CD14-positive monocyte (primary cell): Measurements from ENCODE around the gene MEX3C. TPM values are rescaled to one million over a fixed set of nuclear protein-coding genes. Genes with fewer than 3 reads are reported as not detected.

Source experiments
- DNase-seq, 3 donors: peaks; one replicate each; pipeline ENCODE4 v3.0.0-alpha.2; 2011 to 2022
- H2AFZ ChIP-seq: 2 replicates; pipeline ENCODE4 v1.6.0; 2012; ENCODE audit warnings: mild to moderate bottlenecking, low read depth, low read length, inconsistent platforms; ENCODE audit not compliant: insufficient read depth, poor library complexity, severe bottlenecking
- H3K27ac ChIP-seq, 2 donors: 1 replicate in 1 of 2; 2 replicates in 1 of 2; pipeline ENCODE4 v1.5.1; 2012 to 2013; ENCODE audit warnings: low read length in 2 of 2, control low read depth in 1 of 2, inconsistent platforms in 1 of 2, low read depth in 1 of 2, mild to moderate bottlenecking in 1 of 2
- H3K27me3 ChIP-seq, 2 donors: one replicate each; pipeline versions ENCODE4 v1.6.0 to v1.6.1; 2011 to 2013; ENCODE audit warnings: low read length in 2 of 2; ENCODE audit not compliant: control insufficient read depth in 2 of 2, insufficient read depth in 2 of 2
- H3K36me3 ChIP-seq, 2 donors: replicated peaks in 1 of 2; 1 replicate in 1 of 2; 2 replicates in 1 of 2; pipeline versions ENCODE4 v1.5.1 to v1.6.1; 2012 to 2013; ENCODE audit warnings: low read length in 2 of 2, control low read depth in 1 of 2, inconsistent platforms in 1 of 2, mild to moderate bottlenecking in 1 of 2; ENCODE audit not compliant: insufficient read depth in 2 of 2, control insufficient read depth in 1 of 2
- H3K4me1 ChIP-seq, 2 donors: 1 replicate in 1 of 2; 2 replicates in 1 of 2; pipeline versions ENCODE4 v1.5.1 to v1.6.1; 2012 to 2013; ENCODE audit warnings: low read length in 2 of 2, control low read depth in 1 of 2, inconsistent platforms in 1 of 2, mild to moderate bottlenecking in 1 of 2, moderate library complexity in 1 of 2; ENCODE audit not compliant: insufficient read depth in 2 of 2, control insufficient read depth in 1 of 2
- H3K4me2 ChIP-seq: replicated peaks from 2 replicates; pipeline ENCODE3; 2012; ENCODE audit warnings: low read length, moderate library complexity, mild to moderate bottlenecking; ENCODE audit not compliant: poor library complexity, severe bottlenecking; ENCODE audit errors: extremely low read depth
- H3K4me3 ChIP-seq, 3 experiments: fragments of 200-600 bp in 1 of 3; sonication (generic) in 1 of 3; replicated peaks in 1 of 3; 1 replicate in 2 of 3; 2 replicates in 1 of 3; pipeline ENCODE4 v1.5.1; 2011 to 2013; ENCODE audit warnings: low read length in 3 of 3, mild to moderate bottlenecking in 3 of 3, control low read depth in 2 of 3, low read depth in 2 of 3, inconsistent platforms in 1 of 3, moderate library complexity in 1 of 3
- H3K79me2 ChIP-seq: 2 replicates; pipeline ENCODE4 v1.6.0; 2012; ENCODE audit warnings: mild to moderate bottlenecking, control low read depth, inconsistent platforms, low read length, moderate library complexity; ENCODE audit not compliant: insufficient read depth
- H3K9ac ChIP-seq: 2 replicates; pipeline ENCODE4 v1.6.0; 2017; ENCODE audit warnings: low read length, mild to moderate bottlenecking; ENCODE audit not compliant: insufficient read depth, poor library complexity, severe bottlenecking
- H3K9me3 ChIP-seq, 2 donors: replicated peaks in 1 of 2; 1 replicate in 1 of 2; 2 replicates in 1 of 2; pipeline versions ENCODE4 v1.5.1 to v1.6.1; 2012 to 2013; ENCODE audit warnings: low read length in 2 of 2, control low read depth in 1 of 2; ENCODE audit not compliant: control insufficient read depth in 1 of 2, insufficient read depth in 1 of 2
- H4K20me1 ChIP-seq: 2 replicates; pipeline ENCODE4 v1.6.0; 2012; ENCODE audit warnings: mild to moderate bottlenecking, low read length, control low read depth, moderate library complexity; ENCODE audit not compliant: insufficient read depth
- H3K27ac Mint-ChIP-seq, 7 donors: one replicate each; pipeline ENCODE4 v1.8.0; 2020; ENCODE audit warnings: mild to moderate bottlenecking in 7 of 7, mixed read lengths in 7 of 7, moderate library complexity in 6 of 7, inconsistent platforms in 2 of 7
- H3K27me3 Mint-ChIP-seq, 3 donors: one replicate each; pipeline ENCODE4 v1.8.0; 2021 to 2022; ENCODE audit warnings: low read depth in 3 of 3, mild to moderate bottlenecking in 3 of 3, mixed read lengths in 3 of 3, moderate library complexity in 3 of 3, inconsistent platforms in 1 of 3
- H3K36me3 Mint-ChIP-seq, 2 donors: one replicate each; pipeline ENCODE4 v1.8.0; 2020; ENCODE audit warnings: mixed read lengths in 2 of 2, inconsistent platforms in 1 of 2, mild to moderate bottlenecking in 1 of 2
- H3K4me1 Mint-ChIP-seq: one replicate; pipeline ENCODE4 v1.8.0; 2020; ENCODE audit warnings: mild to moderate bottlenecking, mixed read lengths
- H3K4me3 Mint-ChIP-seq, 2 donors: one replicate each; pipeline ENCODE4 v1.8.0; 2020; ENCODE audit warnings: mild to moderate bottlenecking in 2 of 2, mixed read lengths in 2 of 2, moderate library complexity in 1 of 2
- H3K9me3 Mint-ChIP-seq, 7 donors: one replicate each; pipeline ENCODE4 v1.8.0; 2020 to 2022; ENCODE audit warnings: mixed read lengths in 7 of 7, mild to moderate bottlenecking in 6 of 7, moderate library complexity in 6 of 7, inconsistent platforms in 2 of 7
- WGBS: methylation state at CpG from one replicate; pipeline ENCODE4 v1.1.5; 2013; ENCODE audit warnings: missing lambda C conversion rate; ENCODE audit not compliant: insufficient coverage; 5-methylcytosine and 5-hydroxymethylcytosine counted together
- intact Hi-C, 2 donors: fragments of 100-400 bp; cut with micrococcal nuclease; formaldehyde crosslinking; loops; one replicate each; pipeline versions ENCODE4 v1.15.0 to v1.15.1; 2023
- polyA plus RNA-seq, 3 donors: library from polyadenylated mRNA; depleted of rRNA in 1 of 3; unstranded in 2 of 3; stranded (reverse) in 1 of 3; fragments of 300-500 nt in 2 of 3; fragments of >200 nt in 1 of 3; fragmentation: Illumina TruSeq in 2 of 3; gene quantifications; 1 replicate in 2 of 3; 2 replicates in 1 of 3; pipeline ENCODE4 v1.2.3, GENCODE V29; 2012 to 2021
- TF ChIP-seq, protein P1 (sequence below): fragments of 200-600 bp; IDR thresholded peaks from one replicate; pipeline ENCODE4 v1.8.0; 2022; ENCODE audit warnings: antibody characterized with exemption, mild to moderate bottlenecking

Gene MEX3C
- polyA plus RNA-seq, 3 donors = 2.3 to 41.3 (median 5.2) TPM

DNA sequence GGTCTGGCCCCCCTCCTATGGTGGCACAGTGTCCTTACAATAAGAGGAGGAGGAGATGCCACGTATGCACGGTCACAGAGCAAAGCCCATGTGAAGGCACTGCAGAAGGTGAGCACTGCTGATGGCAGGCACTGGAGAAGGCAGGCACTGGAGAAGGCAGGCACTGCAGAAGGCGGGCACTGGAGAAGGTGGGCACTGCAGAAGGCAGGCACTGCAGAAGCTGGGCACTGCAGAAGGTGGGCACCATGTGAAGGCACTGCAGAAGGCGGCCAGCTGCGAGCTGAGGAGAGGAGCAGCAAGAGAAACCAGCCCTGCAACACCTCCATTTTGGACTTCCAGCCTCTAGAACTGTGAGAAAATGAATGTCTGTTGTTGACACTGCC, 46.3 kb downstream of the MEX3C start:
- Histone ChIP-seq H3K4me3 (no peak overlapping the region), H3K79me2 (no peaks in the 10 kb centered on the region), H2AFZ (no peak overlapping the region), H3K36me3 (no peaks in the 10 kb centered on the region), H3K4me2 (no peak overlapping the region), H3K9me3 (no peaks in the 10 kb centered on the region), H3K9ac (no peak overlapping the region), H3K27me3 (no peaks in the 10 kb centered on the region), H3K4me1 (peaks cover 9 to 10% of the 10 kb centered on the region in 2 donors), H4K20me1 (no peaks in the 10 kb centered on the region), H3K27ac (no peak overlapping the region)
- H3K27ac Mint-ChIP-seq = peak overlapping the region in 1 of 7 donors; percentile 68
- peaks cover 7 to 10% (median 7%) of the 10 kb centered on the region in 3 donors for H3K27me3 Mint-ChIP-seq
- H3K4me1 Mint-ChIP-seq = peaks cover 21% of the 10 kb centered on the region
- TF ChIP-seq, protein P1, sequence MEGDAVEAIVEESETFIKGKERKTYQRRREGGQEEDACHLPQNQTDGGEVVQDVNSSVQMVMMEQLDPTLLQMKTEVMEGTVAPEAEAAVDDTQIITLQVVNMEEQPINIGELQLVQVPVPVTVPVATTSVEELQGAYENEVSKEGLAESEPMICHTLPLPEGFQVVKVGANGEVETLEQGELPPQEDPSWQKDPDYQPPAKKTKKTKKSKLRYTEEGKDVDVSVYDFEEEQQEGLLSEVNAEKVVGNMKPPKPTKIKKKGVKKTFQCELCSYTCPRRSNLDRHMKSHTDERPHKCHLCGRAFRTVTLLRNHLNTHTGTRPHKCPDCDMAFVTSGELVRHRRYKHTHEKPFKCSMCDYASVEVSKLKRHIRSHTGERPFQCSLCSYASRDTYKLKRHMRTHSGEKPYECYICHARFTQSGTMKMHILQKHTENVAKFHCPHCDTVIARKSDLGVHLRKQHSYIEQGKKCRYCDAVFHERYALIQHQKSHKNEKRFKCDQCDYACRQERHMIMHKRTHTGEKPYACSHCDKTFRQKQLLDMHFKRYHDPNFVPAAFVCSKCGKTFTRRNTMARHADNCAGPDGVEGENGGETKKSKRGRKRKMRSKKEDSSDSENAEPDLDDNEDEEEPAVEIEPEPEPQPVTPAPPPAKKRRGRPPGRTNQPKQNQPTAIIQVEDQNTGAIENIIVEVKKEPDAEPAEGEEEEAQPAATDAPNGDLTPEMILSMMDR = no peak
- WGBS = 91% methylated on average over 5 of the region's 5 CpGs
- intact Hi-C loops = no loop called here
- H3K4me3 Mint-ChIP-seq = no peak overlapping the region
- no peaks in the 10 kb centered on the region for H3K36me3 Mint-ChIP-seq
- peaks cover 0 to 3% (median 0%) of the 10 kb centered on the region in 7 donors for H3K9me3 Mint-ChIP-seq
- no peak for DNase-seq

DNA sequence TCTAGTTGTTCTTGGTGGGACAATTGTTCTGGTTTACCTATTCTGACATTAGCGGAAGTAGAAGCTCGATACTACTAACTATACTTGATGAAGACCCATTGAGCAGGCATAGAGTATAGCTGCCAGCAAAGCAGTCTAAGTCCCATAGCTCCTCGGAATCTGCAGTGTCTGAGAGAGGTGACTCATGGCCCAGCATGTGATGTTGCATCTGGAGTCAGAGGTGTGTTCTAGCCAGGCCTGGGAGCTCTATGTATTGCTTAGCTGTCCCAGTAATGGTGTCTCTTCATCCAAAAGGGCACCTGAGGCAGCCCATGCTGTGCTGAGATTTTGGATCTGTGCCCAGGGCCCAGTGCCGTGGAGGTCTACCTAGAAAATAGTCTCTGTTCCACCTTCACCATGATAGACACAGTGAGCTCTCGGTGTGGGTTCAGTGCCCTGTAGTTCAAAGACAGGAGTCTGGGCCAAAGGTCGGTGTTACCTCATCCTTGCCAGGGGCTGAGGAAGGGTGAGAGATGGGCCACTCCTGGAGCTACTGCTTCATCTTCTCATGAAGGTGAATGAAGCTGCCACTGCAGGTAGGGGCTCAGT, 47.3 kb downstream of the MEX3C start:
- Histone ChIP-seq H3K9me3 (no peaks in the 10 kb centered on the region), H3K4me2 (no peak overlapping the region), H3K36me3 (no peaks in the 10 kb centered on the region), H3K79me2 (no peaks in the 10 kb centered on the region), H3K4me1 (peaks cover 9 to 10% of the 10 kb centered on the region in 2 donors), H3K9ac (no peak overlapping the region), H3K27ac (no peak overlapping the region), H3K27me3 (no peaks in the 10 kb centered on the region), H4K20me1 (no peaks in the 10 kb centered on the region), H3K4me3 (no peak overlapping the region), H2AFZ (no peak overlapping the region)
- Mint-ChIP-seq H3K27me3 (peaks cover 7 to 10% (median 7%) of the 10 kb centered on the region in 3 donors), H3K27ac (no peak overlapping the region), H3K4me3 (no peak overlapping the region), H3K36me3 (no peaks in the 10 kb centered on the region), H3K9me3 (peaks cover 0 to 3% (median 0%) of the 10 kb centered on the region in 7 donors), H3K4me1 (peaks cover 21% of the 10 kb centered on the region)
- TF ChIP-seq, protein P1 = no peak
- 90% methylated on average over 4 of the region's 6 CpGs for WGBS
- no peak for DNase-seq
- intact Hi-C loops = no loop called here
